Endodermal cell (in vitro differentiated cells): ENCODE measurements around the gene TYW1B. TPM values are rescaled to one million over a fixed set of nuclear protein-coding genes. Genes with fewer than 3 reads are reported as not detected.
"Not testable (repeated sequence)": the region's sequence is repeated elsewhere in the genome, so short reads cannot be mapped to it uniquely, and the experiment has no call there.

ENCODE experiments used
- DNase-seq: peaks from one replicate; pipeline ENCODE4 v3.0.0-alpha.2; 2017
- H3K27ac ChIP-seq: 2 replicates; pipeline ENCODE4 v1.5.1; 2013; ENCODE audit warnings: mild to moderate bottlenecking, low read depth, low read length, moderate library complexity
- H3K27me3 ChIP-seq: 2 replicates; pipeline ENCODE4 v1.6.1; 2013; ENCODE audit warnings: mild to moderate bottlenecking, low read length, moderate library complexity; ENCODE audit not compliant: insufficient read depth, control insufficient read depth, poor library complexity, severe bottlenecking
- H3K36me3 ChIP-seq: 2 replicates; pipeline ENCODE4 v1.7.0; 2013; ENCODE audit warnings: mild to moderate bottlenecking, low read length, moderate library complexity; ENCODE audit not compliant: control insufficient read depth, insufficient read depth
- H3K4me1 ChIP-seq: one replicate; pipeline ENCODE4 v1.7.0; 2013; ENCODE audit warnings: low read length; ENCODE audit not compliant: control insufficient read depth, insufficient read depth
- H3K4me3 ChIP-seq: 2 replicates; pipeline ENCODE4 v1.5.1; 2013; ENCODE audit warnings: mild to moderate bottlenecking, low read length, moderate library complexity
- H3K9ac ChIP-seq: 2 replicates; pipeline ENCODE4 v1.6.1; 2013; ENCODE audit warnings: mild to moderate bottlenecking, low read length, moderate library complexity; ENCODE audit not compliant: poor library complexity, severe bottlenecking; ENCODE audit errors: extremely low read depth
- H3K9me3 ChIP-seq: 2 replicates; pipeline ENCODE4 v1.6.1; 2013; ENCODE audit warnings: mild to moderate bottlenecking, low read length, moderate library complexity; ENCODE audit not compliant: control insufficient read depth
- H3K27ac Mint-ChIP-seq: 2 replicates; pipeline ENCODE4 v1.8.0; 2020; ENCODE audit warnings: mixed read lengths
- H3K27me3 Mint-ChIP-seq: 2 replicates; pipeline ENCODE4 v1.8.0; 2021; ENCODE audit warnings: mild to moderate bottlenecking, mixed read lengths; ENCODE audit not compliant: insufficient read depth
- H3K36me3 Mint-ChIP-seq: 2 replicates; pipeline ENCODE4 v1.8.0; 2020; ENCODE audit warnings: low read depth, mixed read lengths
- H3K4me1 Mint-ChIP-seq: 2 replicates; pipeline ENCODE4 v1.8.0; 2020; ENCODE audit warnings: mixed read lengths
- H3K4me3 Mint-ChIP-seq: 2 replicates; pipeline ENCODE4 v1.8.0; 2020; ENCODE audit warnings: mild to moderate bottlenecking, moderate library complexity, mixed read lengths
- H3K9me3 Mint-ChIP-seq: 2 replicates; pipeline ENCODE4 v1.8.0; 2020; ENCODE audit warnings: mild to moderate bottlenecking, mixed read lengths
- CTCF ChIP-seq: fragments of 200-600 bp; sonication (generic); conservative IDR thresholded peaks from 2 replicates; pipeline ENCODE4 v1.5.0; 2021; ENCODE audit warnings: antibody characterized with exemption, mild to moderate bottlenecking
- WGBS, 2 experiments: methylation state at CpG; one replicate each; pipeline versions ENCODE4 v1.1.5 to v1.1.7; 2013; ENCODE audit warnings: missing lambda C conversion rate in 2 of 2, mixed read lengths in 1 of 2; ENCODE audit not compliant: insufficient coverage in 1 of 2, insufficient read length in 1 of 2; 5-methylcytosine and 5-hydroxymethylcytosine counted together
- total RNA-seq, 2 donors: library from RNA; stranded (reverse); fragmentation: NEBNext Ultra II Directional in 1 of 2; extraction: Animal tissue kit (Norgen Biotek cat#: 25700) in 1 of 2; gene quantifications; 2 replicates in 1 of 2; 3 replicates in 1 of 2; pipeline ENCODE4 v1.2.1, GENCODE V29; 2021

Gene TYW1B
- total RNA-seq, 2 donors from 2014 or later: 3.7 to 3.9 TPM

DNA sequence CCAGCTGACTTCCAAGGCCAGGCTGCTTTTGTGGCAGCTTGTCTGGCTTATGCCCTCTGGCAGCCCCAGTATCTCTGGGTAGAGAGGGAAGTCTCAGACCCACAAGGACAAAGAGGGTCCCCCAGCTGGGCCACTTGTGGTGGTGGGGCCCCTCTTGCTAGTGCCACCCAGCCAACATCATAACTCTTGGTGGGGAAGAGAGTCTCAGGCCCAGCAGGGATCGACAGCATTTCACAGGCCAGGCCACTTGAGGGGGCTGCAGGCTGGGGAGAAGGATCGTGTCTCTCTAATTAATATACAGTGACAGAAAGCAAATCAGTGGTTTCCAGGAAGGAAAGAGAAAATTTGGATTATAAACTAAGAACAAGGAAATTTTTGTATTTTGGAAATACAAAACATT is 76.0 kb downstream of the TYW1B start:
- Mint-ChIP-seq H3K27ac (no peak overlapping the region), H3K4me1 (no peaks in the 10 kb centered on the region), H3K36me3 (peaks cover 16% of the 10 kb centered on the region), H3K4me3 (no peak overlapping the region), H3K27me3 (no peaks in the 10 kb centered on the region), H3K9me3 (peaks cover 9% of the 10 kb centered on the region)
- Histone ChIP-seq H3K36me3 (no peaks in the 10 kb centered on the region), H3K27ac (no peak overlapping the region), H3K4me1 (no peaks in the 10 kb centered on the region), H3K4me3 (no peak overlapping the region), H3K9me3 (no peaks in the 10 kb centered on the region), H3K27me3 (no peaks in the 10 kb centered on the region), H3K9ac (no peak overlapping the region)
- 93% methylated on average over 2 of the region's 2 CpGs; no CpG with 5 or more reads in 1 of the 2 experiments for WGBS, 2 experiments
- DNase-seq: peak; percentile 76
- peak; percentile 79 for TF ChIP-seq CTCF

- no peaks in the 10 kb centered on the region for H3K4me1 Mint-ChIP-seq
- WGBS, 2 experiments: 88 to 93% methylated on average over 2 of the region's 2 CpGs
- H3K9ac ChIP-seq: no peak overlapping the region
Observed at GRCh38 chr7:72751378-72751777, 76.6 kb downstream of the TYW1B start.

DNA sequence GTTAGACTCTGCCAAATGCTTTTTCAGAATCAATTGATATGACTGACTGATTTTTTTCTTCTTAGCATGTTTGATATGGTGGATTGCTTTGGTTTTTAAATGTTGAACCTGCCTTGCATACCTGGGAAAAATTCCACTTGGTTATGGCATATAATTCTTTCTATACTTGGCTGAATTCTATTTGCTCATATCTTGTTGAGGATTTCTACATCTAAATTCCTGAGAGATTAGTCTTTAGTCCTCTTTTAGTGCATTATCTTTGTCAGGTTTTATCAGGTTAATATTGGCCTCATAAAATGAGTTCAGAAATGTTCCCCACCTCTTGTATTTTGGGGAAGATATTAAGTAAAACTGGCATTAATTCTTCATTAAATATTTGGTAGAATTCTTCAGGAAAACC is 79.4 kb downstream of the TYW1B start:
- H3K9me3 ChIP-seq, H3K4me3 Mint-ChIP-seq, DNase-seq: not testable (repeated sequence)

More at GRCh38 chr7:72751378-72751777, 76.6 kb downstream of the TYW1B start:
- no peak overlapping the region for H3K27ac ChIP-seq
- peaks cover 12% of the 10 kb centered on the region for H3K36me3 Mint-ChIP-seq
- peaks cover 6% of the 10 kb centered on the region for H3K9me3 Mint-ChIP-seq
- no peaks in the 10 kb centered on the region for H3K4me1 ChIP-seq
- H3K9me3 ChIP-seq: no peaks in the 10 kb centered on the region
- no peaks in the 10 kb centered on the region for H3K27me3 Mint-ChIP-seq
- no peak for DNase-seq
- TF ChIP-seq CTCF: no peak
- H3K27ac Mint-ChIP-seq: no peak overlapping the region
- H3K36me3 ChIP-seq: no peaks in the 10 kb centered on the region
- no peak overlapping the region for H3K4me3 Mint-ChIP-seq
- H3K4me3 ChIP-seq: no peak overlapping the region
- no peaks in the 10 kb centered on the region for H3K27me3 ChIP-seq

GRCh38 chr7:72744244-72744926 is 83.6 kb downstream of the TYW1B start:
- not testable (repeated sequence) for H3K36me3 ChIP-seq, H3K4me1 ChIP-seq, H3K4me3 Mint-ChIP-seq, H3K27me3 ChIP-seq, H3K4me3 ChIP-seq, H3K9ac ChIP-seq, DNase-seq, H3K27me3 Mint-ChIP-seq, H3K4me1 Mint-ChIP-seq, H3K27ac ChIP-seq
- 94 to 100% methylated on average over 3 to 9 of the region's 10 CpGs for WGBS, 2 experiments
- H3K9me3 ChIP-seq: peaks cover 11% of the 10 kb centered on the region
- Mint-ChIP-seq H3K36me3 (peaks cover 27% of the 10 kb centered on the region), H3K9me3 (peaks cover 16% of the 10 kb centered on the region), H3K27ac (peak overlapping the region; percentile 48)

More for the DNA sequence above, 79.4 kb downstream of the TYW1B start:
- H3K4me3 ChIP-seq, H3K27ac ChIP-seq, H3K27me3 Mint-ChIP-seq, H3K9me3 Mint-ChIP-seq, H3K27ac Mint-ChIP-seq, H3K27me3 ChIP-seq, H3K36me3 ChIP-seq, H3K4me1 ChIP-seq, H3K4me1 Mint-ChIP-seq, H3K9ac ChIP-seq: not testable (repeated sequence)
- H3K36me3 Mint-ChIP-seq: peaks cover 13% of the 10 kb centered on the region

DNA sequence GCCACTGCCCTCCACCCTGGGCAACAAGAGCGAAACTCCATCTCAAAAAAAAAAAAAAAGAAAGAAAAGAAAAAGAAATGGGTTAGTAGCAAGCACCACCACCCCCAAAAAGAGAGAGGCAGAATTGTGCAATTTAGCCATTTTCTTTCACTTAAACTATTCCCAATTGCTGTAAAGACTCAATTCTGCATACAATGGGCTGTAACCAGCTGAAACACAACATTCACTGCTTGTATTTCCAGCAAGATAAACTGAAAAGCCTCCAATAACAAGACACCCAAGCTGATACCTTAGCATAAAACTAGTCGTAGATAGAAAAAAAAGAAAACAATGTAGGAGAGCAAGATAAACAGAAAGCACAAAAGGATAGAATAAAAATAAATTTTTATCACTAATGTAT is 84.2 kb downstream of the TYW1B start:
- peaks cover 16% of the 10 kb centered on the region for H3K9me3 Mint-ChIP-seq
- H3K4me3 Mint-ChIP-seq: not testable (repeated sequence)

GRCh38 chr7:72739716-72740115 is 88.3 kb downstream of the TYW1B start:
- not testable (repeated sequence) for H3K4me1 ChIP-seq, H3K4me3 ChIP-seq, H3K4me3 Mint-ChIP-seq, H3K27me3 ChIP-seq, H3K27ac Mint-ChIP-seq, H3K27me3 Mint-ChIP-seq, H3K36me3 ChIP-seq, H3K9ac ChIP-seq, H3K4me1 Mint-ChIP-seq, H3K27ac ChIP-seq, DNase-seq
- H3K9me3 ChIP-seq: peaks cover 30% of the 10 kb centered on the region
- peaks cover 38% of the 10 kb centered on the region for H3K9me3 Mint-ChIP-seq
- 100% methylated on average over 2 of the region's 11 CpGs; no CpG with 5 or more reads in 1 of the 2 experiments for WGBS, 2 experiments
- H3K36me3 Mint-ChIP-seq: peaks cover 40% of the 10 kb centered on the region

More for the DNA sequence above, 84.2 kb downstream of the TYW1B start:
- not testable (repeated sequence) for H3K27me3 ChIP-seq, H3K36me3 ChIP-seq, H3K27me3 Mint-ChIP-seq, H3K9ac ChIP-seq, H3K4me3 ChIP-seq, DNase-seq, H3K4me1 Mint-ChIP-seq, H3K27ac Mint-ChIP-seq, H3K27ac ChIP-seq, H3K4me1 ChIP-seq
- peaks cover 27% of the 10 kb centered on the region for H3K36me3 Mint-ChIP-seq
- H3K9me3 ChIP-seq: peaks cover 11% of the 10 kb centered on the region
- WGBS, 2 experiments: 100% methylated on average over 1 of the region's 2 CpGs; no CpG with 5 or more reads in 1 of the 2 experiments
